ENCODE data around the gene CORO2B.

DNA sequence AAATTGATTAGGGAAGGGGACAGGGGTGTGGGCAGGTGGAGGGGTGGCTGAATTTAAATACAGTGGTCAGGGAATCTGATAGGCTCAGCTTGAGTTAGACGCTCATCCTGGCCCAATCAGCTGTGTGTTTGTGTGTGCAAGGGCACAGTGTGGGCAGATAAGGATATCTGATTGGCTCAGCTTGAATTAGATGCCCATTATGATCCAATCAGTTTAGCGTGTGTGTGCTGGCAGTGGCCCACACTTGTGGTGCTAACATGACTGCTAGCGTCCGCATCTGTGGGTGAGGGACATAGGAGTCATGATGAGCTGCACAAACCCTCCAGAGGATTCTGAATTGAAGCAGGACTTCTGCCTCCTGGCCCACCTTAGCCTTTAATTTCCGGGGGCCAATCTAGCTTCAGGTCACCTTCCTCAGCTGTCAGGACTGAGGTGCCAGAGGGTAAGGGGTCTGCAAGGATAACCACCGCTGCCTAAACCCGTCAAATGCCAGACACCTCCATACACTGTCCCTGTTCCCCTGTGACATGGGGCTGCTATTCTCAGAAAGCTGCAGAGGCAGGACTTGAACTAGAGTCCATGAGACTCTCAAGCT lies 97.3 kb downstream of the CORO2B start:
- TF ChIP-seq, protein P1, sequence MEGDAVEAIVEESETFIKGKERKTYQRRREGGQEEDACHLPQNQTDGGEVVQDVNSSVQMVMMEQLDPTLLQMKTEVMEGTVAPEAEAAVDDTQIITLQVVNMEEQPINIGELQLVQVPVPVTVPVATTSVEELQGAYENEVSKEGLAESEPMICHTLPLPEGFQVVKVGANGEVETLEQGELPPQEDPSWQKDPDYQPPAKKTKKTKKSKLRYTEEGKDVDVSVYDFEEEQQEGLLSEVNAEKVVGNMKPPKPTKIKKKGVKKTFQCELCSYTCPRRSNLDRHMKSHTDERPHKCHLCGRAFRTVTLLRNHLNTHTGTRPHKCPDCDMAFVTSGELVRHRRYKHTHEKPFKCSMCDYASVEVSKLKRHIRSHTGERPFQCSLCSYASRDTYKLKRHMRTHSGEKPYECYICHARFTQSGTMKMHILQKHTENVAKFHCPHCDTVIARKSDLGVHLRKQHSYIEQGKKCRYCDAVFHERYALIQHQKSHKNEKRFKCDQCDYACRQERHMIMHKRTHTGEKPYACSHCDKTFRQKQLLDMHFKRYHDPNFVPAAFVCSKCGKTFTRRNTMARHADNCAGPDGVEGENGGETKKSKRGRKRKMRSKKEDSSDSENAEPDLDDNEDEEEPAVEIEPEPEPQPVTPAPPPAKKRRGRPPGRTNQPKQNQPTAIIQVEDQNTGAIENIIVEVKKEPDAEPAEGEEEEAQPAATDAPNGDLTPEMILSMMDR (IDR thresholded peaks at IDR 0.05; ENCODE audit: insufficient read depth, low read length): no peak
- TF ChIP-seq POLR2AphosphoS5 (IDR thresholded peaks at IDR 0.05; ENCODE audit: low read depth): no peak
